Hindlimb muscle (tissue), 1 donor: ENCODE results near the gene KLRC4. TPM values are rescaled to one million over a fixed set of nuclear protein-coding genes. Genes with fewer than 3 reads are reported as not detected.

Experiments used
- DNase-seq: peaks from one replicate; pipeline ENCODE4 v3.0.0-alpha.2; 2013
- polyA plus RNA-seq: library from polyadenylated mRNA; unstranded; fragments of 120-200 nt; gene quantifications from one replicate; pipeline ENCODE4 v1.2.1, GENCODE V29; 2013; ENCODE audit not compliant: insufficient read length

The KLRC4 gene
- polyA plus RNA-seq, 1 donor: not detected

GRCh38 chr12:10366875-10367274 is 42.7 kb downstream of the KLRC4 start:
- DNase-seq: no peak

GRCh38 chr12:10365696-10366405 is 43.7 kb downstream of the KLRC4 start:
- DNase-seq: no peak

- peak; percentile 86 for DNase-seq
Measured at GRCh38 chr12:10364815-10365622, 44.5 kb downstream of the KLRC4 start.

- DNase-seq: peak; percentile 71
Measured at GRCh38 chr12:10363914-10364814, 45.4 kb downstream of the KLRC4 start.

- DNase-seq: no peak
Measured at GRCh38 chr12:10363658-10363913, 46.0 kb downstream of the KLRC4 start.

- DNase-seq: no peak
Measured at GRCh38 chr12:10362828-10363657, 46.5 kb downstream of the KLRC4 start.

GRCh38 chr12:10362325-10362724 is 47.2 kb downstream of the KLRC4 start:
- no peak for DNase-seq

GRCh38 chr12:10361622-10362021 is 47.9 kb downstream of the KLRC4 start:
- no peak for DNase-seq

GRCh38 chr12:10361084-10361483 is 48.5 kb downstream of the KLRC4 start:
- DNase-seq: no peak

GRCh38 chr12:10358969-10359368 is 50.6 kb downstream of the KLRC4 start:
- DNase-seq: no peak

GRCh38 chr12:10358131-10358530 is 51.4 kb downstream of the KLRC4 start:
- DNase-seq: no peak

Other genes starting within 250 kb of the KLRC4 start
- 2.3 TPM for gene OLR1, start 237.6 kb downstream of the KLRC4 start, polyA plus RNA-seq
- 0.23 TPM for gene TMEM52B, start 230.7 kb downstream of the KLRC4 start, polyA plus RNA-seq
- 21.2 TPM for gene GABARAPL1, start 196.9 kb downstream of the KLRC4 start, polyA plus RNA-seq
- 0.59 TPM for gene KLRD1, start 101.9 kb downstream of the KLRC4 start, polyA plus RNA-seq
- 0.48 TPM for gene KLRK1, start 19.7 kb downstream of the KLRC4 start, polyA plus RNA-seq
- not detected for gene KLRC3, start 10.8 kb upstream of the KLRC4 start, polyA plus RNA-seq
- not detected for gene KLRC2, start 26.3 kb upstream of the KLRC4 start, polyA plus RNA-seq
- 0.30 TPM for gene KLRC1, start 43.6 kb upstream of the KLRC4 start, polyA plus RNA-seq
- gene EIF2S3B, start 96.1 kb upstream of the KLRC4 start, polyA plus RNA-seq: 0.71 TPM
- gene MAGOHB, start 203.9 kb upstream of the KLRC4 start, polyA plus RNA-seq: 16.5 TPM